AG04449 (cell line): ENCODE measurements around the gene IGF1R.

Experiments used
- CTCF ChIA-PET: fragments of 350-600 bp; formaldehyde crosslinking; extraction: SDS; loops from one replicate; lab custom pipeline; 2021; ENCODE audit warnings: antibody characterized with exemption; lab: Yijun Ruan, JAX
- POLR2A ChIA-PET: fragments of 400-600, 350-600 bp; formaldehyde crosslinking; extraction: SDS; loops from one replicate; lab custom pipeline; 2020; ENCODE audit warnings: antibody characterized with exemption, inconsistent platforms; lab: Yijun Ruan, JAX
- DNase-seq: peaks from one replicate; pipeline ENCODE4 v3.0.0-alpha.2; 2010; ENCODE audit warnings: low read depth, low spot score
- H3K4me3 ChIP-seq: 2 replicates; pipeline ENCODE4 v1.5.1; 2011; ENCODE audit warnings: low read depth, mild to moderate bottlenecking, control low read depth, low read length
- TF ChIP-seq, protein P1 (sequence below): IDR thresholded peaks from one replicate; pipeline ENCODE4 v1.5.1; 2011; ENCODE audit warnings: mild to moderate bottlenecking, moderate library complexity, low read length, control low read depth, inconsistent platforms; ENCODE audit not compliant: insufficient read depth; ENCODE audit errors: missing control alignments

The IGF1R gene

DNA sequence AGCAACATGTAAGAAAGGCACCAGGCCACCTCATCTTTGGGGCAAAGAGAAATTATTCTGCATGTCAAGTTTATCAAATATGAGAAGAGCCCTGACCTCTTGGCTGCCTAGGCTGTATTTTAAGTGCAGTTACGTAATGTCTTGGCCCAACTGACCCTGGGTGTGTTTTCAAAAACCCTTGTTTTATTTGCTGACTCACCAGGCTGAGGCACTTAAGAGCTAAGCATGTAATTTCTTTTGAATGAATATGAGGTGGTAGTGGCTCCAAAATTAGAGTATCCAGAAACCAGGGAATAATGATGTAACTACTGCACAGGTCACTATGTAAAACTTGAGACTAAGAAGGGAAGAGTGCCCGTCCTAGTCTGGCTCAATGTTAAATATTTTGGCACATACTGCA, 335.0 kb downstream of the IGF1R start:
- no peak overlapping the region for H3K4me3 ChIP-seq
- ChIA-PET POLR2A (no interaction called here), CTCF (interaction anchor here (1.0 kb wide), 1 partner anchor 75 kb away, joined by 3 read pairs; no protein-coding TSS in a partner anchor)
- TF ChIP-seq, protein P1, sequence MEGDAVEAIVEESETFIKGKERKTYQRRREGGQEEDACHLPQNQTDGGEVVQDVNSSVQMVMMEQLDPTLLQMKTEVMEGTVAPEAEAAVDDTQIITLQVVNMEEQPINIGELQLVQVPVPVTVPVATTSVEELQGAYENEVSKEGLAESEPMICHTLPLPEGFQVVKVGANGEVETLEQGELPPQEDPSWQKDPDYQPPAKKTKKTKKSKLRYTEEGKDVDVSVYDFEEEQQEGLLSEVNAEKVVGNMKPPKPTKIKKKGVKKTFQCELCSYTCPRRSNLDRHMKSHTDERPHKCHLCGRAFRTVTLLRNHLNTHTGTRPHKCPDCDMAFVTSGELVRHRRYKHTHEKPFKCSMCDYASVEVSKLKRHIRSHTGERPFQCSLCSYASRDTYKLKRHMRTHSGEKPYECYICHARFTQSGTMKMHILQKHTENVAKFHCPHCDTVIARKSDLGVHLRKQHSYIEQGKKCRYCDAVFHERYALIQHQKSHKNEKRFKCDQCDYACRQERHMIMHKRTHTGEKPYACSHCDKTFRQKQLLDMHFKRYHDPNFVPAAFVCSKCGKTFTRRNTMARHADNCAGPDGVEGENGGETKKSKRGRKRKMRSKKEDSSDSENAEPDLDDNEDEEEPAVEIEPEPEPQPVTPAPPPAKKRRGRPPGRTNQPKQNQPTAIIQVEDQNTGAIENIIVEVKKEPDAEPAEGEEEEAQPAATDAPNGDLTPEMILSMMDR: no peak
- peak; percentile 37 for DNase-seq

DNA sequence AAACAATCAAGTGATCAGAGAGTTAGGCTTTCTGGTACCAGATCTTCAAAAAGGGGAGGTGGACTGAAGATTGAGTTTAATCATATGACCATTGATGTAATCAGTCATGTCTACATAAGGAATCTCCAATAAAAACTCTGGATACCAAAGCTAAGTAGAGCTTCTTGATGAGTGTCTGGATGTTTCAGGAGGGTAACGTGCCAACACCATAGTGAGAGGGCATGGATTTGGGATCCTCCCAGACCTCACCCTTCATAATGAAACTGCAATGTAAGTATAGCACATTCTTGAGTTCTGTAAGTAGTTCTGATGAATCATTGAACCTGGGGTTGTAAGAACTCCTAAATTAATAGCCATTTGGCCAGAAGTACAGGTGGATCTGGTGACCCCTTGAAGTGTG, 337.9 kb downstream of the IGF1R start:
- POLR2A ChIA-PET: no interaction called here
- no peak for DNase-seq
- CTCF ChIA-PET: no interaction called here
- TF ChIP-seq, protein P1: no peak
- no peak overlapping the region for H3K4me3 ChIP-seq

DNA sequence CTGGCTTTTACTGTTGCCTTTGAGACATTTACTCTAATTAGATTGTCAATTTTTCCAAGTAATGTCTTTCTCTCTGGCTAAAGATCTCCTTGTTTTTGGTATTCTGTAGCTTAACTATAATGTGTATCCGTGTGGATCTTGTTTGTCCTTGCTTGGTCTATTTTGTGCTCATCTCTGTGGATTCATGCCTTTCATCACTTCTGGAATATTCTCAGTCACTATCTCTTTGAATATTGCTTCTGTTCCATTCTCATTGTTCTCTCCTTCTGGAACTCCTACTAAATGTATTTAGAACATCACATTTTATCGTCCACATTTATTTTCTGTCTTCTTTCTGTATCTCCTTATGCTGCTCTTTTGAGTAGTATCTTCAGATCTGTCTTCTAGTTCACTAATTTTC, 346.6 kb downstream of the IGF1R start:
- TF ChIP-seq, protein P1: no peak
- H3K4me3 ChIP-seq: no peak overlapping the region
- POLR2A ChIA-PET: no interaction called here
- CTCF ChIA-PET: no interaction called here
- DNase-seq: no peak

DNA sequence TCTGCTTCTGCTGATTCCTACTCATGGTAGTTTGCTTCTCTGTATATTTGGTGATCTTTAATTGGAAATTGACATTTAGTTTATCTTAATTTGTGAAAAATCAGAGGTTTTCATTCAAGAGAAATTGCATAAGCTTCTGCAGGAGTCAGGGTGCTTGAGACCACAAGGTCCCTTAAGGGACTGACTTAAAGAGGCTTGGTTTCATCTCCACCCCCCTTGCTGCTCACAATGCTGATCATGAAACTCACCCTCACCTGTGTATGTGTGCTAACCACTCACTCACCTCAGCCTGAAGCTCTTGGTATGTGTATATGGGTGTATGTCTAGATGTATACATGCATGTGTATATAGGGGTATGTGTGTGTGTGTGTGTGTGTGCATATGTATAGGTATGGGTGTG, 347.8 kb downstream of the IGF1R start:
- no peak for DNase-seq
- CTCF ChIA-PET: no interaction called here
- no peak overlapping the region for H3K4me3 ChIP-seq
- POLR2A ChIA-PET: no interaction called here
- TF ChIP-seq, protein P1: no peak

DNA sequence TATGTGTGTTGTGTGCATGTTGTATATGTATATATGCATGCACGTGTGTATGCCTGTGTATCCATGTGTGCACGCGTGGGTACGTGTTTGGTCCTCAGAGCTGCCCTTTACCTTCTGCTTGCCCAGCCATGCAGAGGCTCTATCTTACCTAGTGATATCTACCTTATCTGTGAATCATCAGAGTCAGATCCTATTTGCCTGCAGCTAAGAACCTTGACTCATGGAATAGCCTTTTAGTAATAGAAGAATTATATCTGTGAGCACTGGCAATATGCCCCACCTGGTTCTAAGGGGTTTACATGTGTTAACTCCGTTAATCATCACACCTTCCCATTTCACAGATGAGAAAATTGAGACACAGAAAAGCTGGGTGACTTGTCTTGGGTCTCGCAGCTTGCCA, 348.3 kb downstream of the IGF1R start:
- TF ChIP-seq, protein P1: no peak
- CTCF ChIA-PET: no interaction called here
- no peak for DNase-seq
- H3K4me3 ChIP-seq: no peak overlapping the region
- POLR2A ChIA-PET: no interaction called here

DNA sequence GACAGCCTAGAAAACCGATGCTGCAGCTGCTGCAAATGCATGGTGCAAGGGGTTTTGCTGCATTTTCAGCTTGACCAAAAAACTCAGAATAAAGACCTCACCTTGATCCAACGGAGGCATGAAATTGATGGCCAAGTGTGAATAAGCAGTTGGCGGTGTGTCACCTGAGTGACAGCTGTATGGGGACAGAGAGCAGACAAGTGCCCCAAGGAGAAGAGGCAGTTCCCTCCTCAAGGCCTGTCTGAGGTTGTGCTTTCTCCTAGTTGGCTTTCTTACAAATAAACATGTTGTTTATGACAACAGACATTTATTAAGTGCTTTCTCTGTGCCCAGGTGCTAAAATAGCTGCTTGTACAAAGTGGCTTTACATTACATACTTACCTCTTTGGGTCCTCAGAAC, 349.0 kb downstream of the IGF1R start:
- ChIA-PET CTCF (no interaction called here), POLR2A (no interaction called here)
- no peak overlapping the region for H3K4me3 ChIP-seq
- TF ChIP-seq, protein P1: no peak
- no peak for DNase-seq
